Stimulated activated CD8-positive, alpha-beta memory T cell treated with anti-CD3 and anti-CD28 coated beads, Interleukin-7, amount 100 ng/mL, for 1 hour (primary cell): ENCODE data around the gene ARHGEF28.

ENCODE experiments used
- DNase-seq, 2 donors: peaks; one replicate each; pipeline ENCODE4 v3.0.0-alpha.2; 2020; ENCODE audit warnings: low read depth in 2 of 2

Gene ARHGEF28

DNA sequence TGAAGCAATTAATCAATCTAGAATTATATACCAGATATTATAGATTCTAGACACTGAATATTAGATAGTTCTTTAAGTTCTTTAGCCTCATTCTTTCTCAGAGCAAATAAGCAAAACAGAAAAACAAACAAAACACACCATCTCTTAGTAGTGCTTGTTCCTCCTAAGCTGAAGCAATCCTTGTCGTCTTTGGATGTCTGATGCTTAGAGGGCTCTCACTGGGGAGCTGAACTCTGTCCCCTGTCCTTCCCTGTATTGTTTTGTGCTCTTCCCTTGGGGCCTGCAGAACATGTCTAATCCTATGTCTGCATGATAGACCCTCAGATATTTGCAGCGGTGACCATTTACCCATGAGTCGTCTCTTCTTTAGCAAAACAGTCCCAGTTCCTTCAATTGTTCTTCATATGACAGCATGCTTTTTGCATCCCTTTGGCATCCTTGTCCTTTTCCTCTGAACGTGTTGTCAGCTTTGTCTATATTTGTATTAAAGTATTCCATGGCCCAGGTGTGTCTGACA, 114.3 kb downstream of the ARHGEF28 start:
- no peak for DNase-seq

DNA sequence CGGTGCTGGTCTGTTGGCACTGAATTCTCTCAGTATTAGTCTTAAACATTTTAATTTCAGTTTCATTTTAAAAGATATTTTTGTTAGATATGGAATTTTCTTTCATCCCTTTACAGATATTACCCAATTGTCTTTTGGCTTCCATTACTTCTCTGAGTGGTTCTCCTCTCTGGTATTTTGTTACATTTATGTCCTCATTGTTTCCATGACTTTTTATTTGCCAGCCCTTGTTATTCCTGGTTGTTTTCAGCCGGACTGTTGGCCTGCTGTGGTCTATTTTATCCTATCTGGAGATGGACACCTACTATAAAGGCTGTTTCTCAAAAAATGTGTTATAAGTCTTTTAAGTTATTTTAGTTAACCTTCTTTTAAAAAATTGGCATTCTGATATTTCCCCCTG, 117.2 kb downstream of the ARHGEF28 start:
- DNase-seq = no peak

DNA sequence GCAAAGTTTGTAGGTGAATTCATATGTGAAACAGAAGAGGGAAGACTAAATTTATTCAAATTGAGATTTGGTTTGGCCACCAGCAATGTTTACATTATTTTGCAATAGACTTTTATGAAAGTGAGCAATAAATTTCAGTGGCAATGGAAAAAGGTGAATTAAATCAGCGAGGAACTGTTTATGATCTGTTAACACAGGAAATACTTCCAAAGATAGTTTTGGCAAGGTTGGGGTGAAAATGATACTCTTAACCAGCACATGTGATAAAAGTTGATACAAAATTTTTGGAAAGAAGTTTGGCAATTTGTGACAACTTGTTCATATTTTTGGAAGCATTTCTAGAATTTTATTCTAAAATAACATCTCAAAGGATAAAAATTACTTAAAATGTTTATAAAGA, 119.8 kb downstream of the ARHGEF28 start:
- DNase-seq = no peak

DNA sequence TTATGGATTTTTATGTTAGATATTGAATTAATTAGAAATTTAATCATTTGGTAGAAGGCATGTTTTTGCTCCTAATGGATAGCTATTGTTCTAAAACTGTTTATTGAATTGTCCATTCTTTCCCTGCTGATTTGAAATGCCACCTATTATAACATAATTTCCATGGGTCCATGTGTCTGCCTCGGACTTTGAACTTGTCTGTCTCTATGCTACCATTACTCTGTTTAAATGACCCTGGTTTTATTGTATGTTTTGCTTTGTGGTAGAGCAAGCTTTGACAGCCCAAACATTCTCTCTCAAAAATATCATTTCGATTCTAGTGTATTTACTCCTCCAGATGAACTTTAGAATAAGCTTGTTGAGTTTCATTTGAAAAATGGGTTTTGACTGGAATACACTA, 120.6 kb downstream of the ARHGEF28 start:
- no peak for DNase-seq

- DNase-seq = no peak
These were observed 121.8 kb downstream of the ARHGEF28 start for GRCh38 chr5:73747696-73748380.

GRCh38 chr5:73748510-73749400, 122.8 kb downstream of the ARHGEF28 start:
- DNase-seq = no peak

- no peak for DNase-seq
These were observed 123.7 kb downstream of the ARHGEF28 start for GRCh38 chr5:73749485-73750270.

DNA sequence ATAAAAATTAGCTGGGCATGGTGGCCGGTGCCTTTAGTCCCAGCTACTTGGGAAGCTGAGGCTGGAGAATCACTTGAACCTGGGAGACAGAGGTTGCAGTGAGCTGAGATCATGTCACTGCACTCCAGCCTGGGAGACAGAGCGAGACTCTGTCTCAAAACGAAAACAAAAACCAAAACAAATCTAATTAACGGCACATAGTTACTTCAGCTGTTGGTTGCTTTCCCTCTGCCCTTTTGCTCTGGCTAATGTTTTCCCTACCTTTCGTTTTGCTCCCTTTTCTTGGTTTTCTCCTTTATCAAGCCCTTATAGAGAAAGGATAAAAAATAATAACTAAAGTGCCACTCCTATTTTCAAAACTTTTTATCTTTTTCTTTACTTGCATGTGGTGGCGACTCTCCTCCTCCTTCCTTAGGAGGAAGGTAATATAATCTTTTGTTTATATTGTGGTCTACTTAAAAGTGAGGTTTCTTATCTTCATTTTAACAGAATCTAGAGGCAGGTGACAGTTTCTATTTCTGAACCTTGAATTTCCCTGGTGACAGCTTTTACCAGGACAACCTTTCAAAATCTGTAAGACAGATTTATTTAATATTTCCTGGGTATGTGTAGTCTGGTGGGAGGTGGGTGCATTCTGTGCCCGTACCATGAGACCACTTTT, 125.4 kb downstream of the ARHGEF28 start:
- DNase-seq = no peak

DNA sequence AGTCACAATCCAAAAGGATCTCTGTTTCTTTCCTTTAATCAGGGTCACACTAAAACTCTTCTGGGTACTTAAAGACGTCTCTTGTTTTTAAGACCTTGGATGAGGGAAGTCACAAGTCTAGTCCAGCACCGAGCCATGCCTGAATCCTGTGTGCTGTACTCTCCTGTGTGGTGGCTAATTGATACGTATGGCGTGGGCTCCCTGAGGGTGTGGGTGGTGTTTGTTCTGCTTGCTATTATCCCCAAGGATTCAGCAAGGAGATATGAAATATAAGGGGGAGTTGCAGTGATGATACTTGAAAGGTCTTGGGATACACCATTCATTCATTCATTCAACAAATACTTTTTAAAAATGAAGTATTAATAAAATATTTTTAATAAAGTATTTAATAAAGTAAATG, 128.3 kb downstream of the ARHGEF28 start:
- no peak for DNase-seq

DNA sequence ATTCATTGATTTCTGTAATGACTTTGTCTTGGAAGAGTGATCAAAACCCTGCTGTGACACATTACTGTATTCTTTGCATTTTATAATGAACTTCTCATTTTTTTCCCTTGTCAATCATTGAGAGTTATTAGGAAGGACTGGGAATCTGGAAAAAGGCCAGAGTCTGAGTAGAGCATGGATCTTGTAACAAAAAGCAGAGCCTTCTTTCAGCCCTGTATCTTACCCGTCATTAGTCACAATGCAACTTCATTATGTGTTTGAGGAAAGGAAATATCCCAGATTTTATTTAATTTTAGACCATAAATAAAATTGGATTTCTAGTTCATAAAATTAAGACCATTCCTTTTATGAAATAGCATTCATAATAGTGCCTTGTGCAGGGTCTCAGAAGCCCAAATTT, 131.4 kb downstream of the ARHGEF28 start:
- no peak for DNase-seq

- DNase-seq = no peak
These were observed 133.8 kb downstream of the ARHGEF28 start for GRCh38 chr5:73759771-73760170.

DNA sequence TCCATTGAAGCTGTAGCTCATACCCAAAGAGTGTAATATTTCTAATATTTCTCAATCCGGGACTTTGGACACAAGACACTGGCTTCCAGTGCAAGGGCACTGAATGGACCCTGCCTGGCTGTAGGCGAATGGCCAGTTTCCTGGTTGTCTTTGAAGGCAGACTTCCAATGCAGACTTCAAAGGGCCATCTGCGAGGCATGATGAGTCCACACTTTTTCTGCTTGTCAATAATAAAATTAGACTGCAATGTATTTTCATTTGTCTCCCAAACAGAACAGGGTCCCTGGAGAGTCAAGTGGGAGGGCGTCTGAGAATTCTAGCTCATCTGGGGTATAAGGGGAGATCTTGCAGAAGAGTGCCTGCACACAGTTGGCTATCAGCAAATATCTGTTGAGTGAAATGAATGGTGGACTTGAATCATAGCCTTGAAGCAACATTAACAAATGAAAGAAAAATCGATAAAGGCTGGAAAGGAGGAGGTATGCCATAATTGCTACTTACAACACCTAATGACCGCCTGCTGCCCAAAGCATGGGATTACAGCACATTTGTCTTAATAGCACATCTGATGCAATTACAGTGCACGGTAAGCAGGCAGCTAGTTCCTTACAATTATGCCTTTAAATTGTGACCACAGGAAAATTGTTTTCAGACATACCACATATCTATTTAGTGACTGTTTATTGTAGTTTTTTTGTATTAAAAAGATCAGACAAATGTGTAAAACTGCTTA, 137.5 kb downstream of the ARHGEF28 start:
- DNase-seq = no peak

DNA sequence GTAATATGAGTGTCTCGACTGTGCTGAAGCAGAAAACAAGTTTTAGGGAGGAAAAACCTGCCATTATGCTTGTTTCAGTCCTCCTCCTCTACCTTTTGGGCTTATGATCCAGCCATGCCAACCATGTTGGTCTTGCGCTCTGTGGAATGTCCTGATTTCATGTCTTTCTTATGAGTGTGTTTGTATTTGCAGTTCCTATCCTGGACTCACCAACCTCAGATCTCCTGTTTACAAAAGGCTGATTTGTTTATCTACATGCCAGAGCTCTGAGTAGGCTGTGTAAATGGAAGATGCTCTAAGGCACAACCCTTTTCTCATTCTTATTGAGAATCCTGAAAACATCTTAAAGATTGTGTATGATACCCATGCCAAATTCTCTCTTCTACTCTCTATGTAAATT, 138.6 kb downstream of the ARHGEF28 start:
- DNase-seq = no peak

DNA sequence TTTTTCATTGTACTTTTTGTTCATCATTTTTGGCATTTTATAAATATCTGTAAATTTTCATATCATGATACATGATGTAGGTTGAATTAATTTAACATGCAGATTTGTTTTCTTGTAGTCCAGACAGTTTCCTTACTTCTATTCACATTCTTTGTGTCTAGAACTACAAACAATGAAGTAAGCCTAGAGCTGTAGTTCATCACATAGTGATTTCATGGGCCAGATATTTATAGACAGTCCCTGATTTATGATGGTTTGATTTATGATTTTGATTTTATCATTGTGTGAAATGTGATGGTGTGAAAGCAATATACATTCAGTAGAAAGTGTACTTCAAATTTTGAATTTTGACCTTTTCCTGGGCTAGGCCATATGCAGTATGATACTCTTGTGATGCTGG, 139.0 kb downstream of the ARHGEF28 start:
- no peak for DNase-seq

GRCh38 chr5:73766902-73767301, 140.9 kb downstream of the ARHGEF28 start:
- DNase-seq = no peak

DNA sequence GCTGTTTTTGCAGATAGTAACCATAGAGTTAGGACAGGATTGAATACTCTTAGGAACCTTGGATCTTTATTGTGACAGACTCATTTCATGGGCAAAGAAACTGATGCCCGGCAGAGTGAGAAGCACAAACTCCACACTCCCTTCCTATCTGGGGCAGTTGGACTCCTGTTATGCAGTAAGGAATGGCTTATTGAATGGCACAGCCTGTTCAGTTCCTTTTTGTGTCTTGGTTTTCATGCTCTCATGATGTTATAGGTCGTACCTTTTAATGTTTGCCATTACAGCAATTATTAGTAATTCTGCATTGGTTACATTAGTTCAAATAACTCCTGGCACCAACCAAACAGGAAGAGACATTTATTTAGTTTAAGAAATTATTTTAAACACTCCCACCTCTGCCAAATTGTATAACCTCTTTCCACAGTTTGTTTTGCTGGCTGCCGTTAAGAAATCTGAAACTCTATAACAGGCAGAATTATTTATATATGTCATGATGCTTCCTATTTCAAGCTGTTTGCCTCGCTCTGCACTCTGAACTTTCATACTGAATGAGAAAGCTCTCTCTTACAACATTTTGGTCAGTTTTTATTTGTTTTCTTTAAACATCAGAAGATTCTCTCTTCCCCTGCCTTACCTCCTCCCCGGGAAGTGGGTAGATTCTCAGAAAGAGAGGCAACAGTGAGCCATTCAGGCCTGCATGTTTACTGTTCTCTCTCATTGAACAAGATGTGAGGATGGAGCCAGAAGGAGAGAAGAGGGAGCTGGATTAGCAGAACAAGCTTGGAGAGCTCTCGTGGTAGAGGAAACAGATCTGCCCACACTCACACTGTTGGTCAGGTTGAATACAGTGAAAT, 144.4 kb downstream of the ARHGEF28 start:
- no peak for DNase-seq

GRCh38 chr5:73774924-73775323, 148.9 kb downstream of the ARHGEF28 start:
- DNase-seq = no peak

DNA sequence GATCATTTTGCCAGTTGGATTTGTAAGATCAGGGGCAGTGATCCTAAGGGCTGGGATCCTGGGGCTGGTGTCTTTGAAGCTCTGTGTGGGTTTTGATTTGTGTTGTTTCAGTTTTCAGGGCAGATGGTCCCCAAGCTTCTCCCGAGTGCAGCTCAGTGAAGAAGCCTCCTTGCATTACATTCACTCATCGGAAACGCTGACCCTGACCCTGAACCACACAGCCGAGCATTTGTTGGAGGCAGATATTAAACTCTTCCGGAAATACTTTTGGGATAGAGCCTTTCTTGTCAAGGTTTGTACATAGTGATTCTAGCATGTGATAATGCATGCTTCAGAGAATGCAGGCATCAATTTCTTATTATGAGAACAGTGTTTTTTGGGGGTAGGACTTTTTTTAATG, 150.4 kb downstream of the ARHGEF28 start:
- no peak for DNase-seq

DNA sequence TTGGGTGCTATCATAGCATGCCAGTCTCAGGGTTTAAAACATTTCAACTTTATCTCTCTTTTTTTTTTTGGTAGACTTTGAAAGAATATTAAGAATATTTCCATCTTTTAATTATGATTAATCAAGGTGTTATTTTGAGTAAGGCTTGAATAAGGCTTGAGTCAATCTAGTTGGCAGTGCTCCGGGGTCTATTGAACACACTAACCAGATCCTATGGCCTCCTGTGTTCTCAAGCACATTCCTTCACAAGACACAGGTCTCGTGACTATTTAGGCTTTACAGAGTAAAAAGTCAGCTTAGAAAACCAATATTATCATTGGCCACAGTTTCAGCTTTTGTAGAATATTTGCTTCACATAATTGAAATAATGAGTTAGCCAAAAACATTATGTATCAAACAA, 151.2 kb downstream of the ARHGEF28 start:
- no peak for DNase-seq
